HT1080 (cell line): ENCODE results near the gene COL4A2. TPM values are rescaled to one million over a fixed set of nuclear protein-coding genes. Genes with fewer than 3 reads are reported as not detected.
A peak's percentile ranks its signal among the peaks of the same experiment; 100 is the strongest.

Experiments used
- DNase-seq: peaks from one replicate; pipeline ENCODE4 v3.0.0-alpha.2; 2015; ENCODE audit warnings: low read depth
- total RNA-seq: library from RNA; depleted of rRNA; stranded (reverse); fragments of >200 nt; shearing (Covaris generic); gene quantifications from 2 replicates; pipeline ENCODE4 v1.2.3, GENCODE V29; 2014

COL4A2 gene
- total RNA-seq, 1 experiment from 2014 or later: 219 TPM

DNA sequence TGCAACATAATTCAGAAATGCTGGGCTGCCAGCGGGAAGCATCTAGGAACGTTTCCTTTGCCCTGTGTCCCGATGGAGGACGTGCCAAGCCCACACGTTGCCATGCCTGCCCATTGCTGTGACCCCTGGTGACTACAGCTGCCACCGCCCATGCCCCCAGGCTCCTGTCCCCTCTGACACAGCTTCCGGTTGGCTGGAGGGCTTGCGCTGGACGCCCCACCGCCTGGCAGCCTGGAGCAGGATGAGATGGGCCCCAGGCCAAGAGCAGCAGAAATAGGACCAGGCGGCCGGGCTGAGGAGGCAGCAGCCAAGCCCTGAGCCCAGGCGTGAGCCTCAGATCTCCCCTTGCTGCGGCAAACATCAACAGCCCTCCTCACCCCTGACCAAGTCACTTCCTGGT is 125.9 kb downstream of the COL4A2 start:
- DNase-seq: no peak

DNA sequence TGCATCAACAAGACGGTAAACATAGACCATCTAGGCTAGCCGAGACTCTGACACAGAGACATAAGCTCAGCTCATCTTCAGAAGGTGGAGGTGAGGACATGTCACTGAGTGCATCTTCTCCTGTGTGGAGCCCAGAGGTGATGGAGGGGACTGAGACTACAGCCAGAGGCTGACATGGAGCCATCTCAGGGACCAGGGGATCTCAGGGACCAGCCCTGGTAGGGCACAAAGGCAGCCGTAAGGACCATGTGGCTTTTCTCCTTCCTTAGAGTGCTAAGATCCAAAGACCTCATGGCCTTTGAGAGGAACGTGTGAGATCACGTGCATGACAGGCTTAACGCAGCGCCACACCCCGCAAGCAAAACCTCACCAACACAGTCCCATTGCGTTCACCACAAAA is 127.5 kb downstream of the COL4A2 start:
- no peak for DNase-seq

DNA sequence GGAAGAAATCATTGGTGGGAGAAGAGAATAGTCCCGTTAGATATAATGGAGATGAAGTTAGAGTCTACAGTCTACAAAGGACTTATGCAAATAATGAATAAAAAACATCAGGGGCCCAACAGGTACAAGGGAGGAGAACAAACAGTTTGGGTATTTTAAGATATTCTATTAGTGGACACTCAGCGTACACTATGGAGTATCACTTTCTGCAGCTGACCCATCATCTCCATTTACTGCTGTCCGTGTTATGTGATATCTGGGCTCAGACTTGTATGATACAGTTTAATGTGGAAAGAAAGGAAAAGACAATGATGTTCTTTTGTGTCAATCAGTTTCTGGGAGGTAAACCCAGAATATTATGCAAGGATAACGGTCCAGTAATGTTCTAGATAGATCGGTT is 128.2 kb downstream of the COL4A2 start:
- DNase-seq: no peak

DNA sequence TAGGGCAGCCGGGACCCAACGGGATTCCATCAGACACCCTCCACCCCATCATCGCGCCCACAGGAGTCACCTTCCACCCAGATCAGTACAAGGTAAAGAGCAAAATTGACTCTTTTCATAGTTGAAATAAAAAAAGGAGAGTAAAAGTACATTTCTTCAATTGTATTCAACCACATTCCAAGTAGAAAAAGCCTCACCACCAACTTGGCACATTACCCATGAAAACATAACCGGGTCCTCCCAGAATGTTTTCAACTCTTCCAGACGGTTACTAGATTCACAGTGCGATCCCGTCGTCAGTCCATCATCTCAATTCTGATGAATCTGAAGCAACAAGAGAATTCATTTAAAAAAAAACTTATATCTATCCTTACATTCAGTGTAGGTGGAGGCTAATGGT is 129.2 kb downstream of the COL4A2 start:
- no peak for DNase-seq

- no peak for DNase-seq
Measured at GRCh38 chr13:110436786-110437370, 129.8 kb downstream of the COL4A2 start.

DNA sequence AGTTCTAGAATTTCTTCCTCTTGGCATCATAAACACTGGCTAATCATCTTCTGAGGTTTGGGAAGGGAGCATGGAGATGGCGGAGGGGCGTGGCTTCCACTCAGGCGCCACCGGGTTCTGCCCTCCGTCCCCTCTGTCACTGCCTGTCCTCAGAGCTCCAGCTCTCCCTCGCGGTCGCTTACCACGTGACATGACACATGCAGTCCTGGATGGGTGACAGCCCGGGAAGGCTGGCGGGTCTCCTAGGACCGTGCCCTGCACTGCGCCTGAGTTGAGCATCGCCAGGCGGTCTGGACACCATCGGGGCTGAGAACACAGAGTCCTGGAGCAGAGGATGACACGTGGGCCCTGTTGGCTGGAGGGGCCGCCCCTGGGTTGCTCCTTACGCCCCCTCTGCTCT is 131.1 kb downstream of the COL4A2 start:
- no peak for DNase-seq

DNA sequence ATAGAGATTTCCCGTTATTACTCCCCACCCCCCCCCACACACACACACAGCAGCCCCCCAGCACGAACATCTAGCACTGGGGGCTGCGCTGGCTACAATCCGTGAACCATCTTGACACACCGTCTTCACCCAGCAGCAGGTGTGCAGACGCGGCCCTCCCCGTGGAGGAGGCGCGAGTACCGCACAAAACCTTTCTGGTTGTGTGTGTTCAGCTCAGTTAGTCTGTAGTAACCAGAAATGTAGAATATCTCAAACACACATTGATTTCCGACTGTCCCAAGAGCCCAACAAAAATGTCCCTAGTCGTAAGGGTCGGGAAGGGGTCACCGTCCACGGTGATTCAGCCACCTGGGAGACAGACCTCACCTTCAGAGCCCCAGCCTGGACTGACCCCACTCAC is 131.7 kb downstream of the COL4A2 start:
- no peak for DNase-seq

DNA sequence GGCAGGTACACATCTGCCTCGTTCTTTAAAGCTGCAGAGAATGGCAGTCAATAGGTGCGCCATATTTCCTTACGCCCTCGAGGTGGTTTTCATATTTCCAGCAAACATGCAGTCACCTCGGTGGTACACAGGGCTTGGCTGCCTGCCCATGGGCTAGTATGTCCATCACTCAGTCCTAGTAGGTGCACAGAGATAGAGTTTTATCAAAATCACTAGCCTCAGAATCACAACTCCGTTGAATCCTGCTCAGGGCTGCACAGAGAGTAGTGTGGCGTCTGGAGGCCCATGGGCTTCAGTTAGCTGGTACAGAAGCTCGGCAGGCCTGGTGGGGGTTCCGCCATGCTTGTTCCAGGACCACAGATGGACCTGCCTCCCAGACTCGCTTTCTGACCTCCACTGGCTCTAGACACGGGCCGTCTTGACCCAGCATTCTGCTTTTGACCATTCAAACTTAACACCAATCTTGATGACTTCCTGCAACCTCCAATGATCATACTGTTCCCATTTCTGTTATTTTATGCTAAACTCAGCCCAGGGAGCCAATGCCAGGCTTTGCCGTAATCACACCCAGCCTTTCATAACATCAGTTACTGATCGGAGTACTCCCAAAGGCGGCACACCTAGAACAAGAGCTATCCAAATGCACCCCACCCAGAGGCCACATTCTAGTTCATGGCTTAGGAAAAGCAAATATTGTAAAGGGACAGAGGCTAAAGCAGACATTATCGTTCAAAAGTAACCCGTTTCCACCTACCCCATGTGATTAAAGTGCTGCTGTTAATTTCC is 134.1 kb downstream of the COL4A2 start:
- no peak for DNase-seq

GRCh38 chr13:110442930-110443621 is 136.0 kb downstream of the COL4A2 start:
- peak; percentile 61 for DNase-seq

- no peak for DNase-seq
Measured at GRCh38 chr13:110443622-110444225, 136.6 kb downstream of the COL4A2 start.

GRCh38 chr13:110444226-110444653 is 137.2 kb downstream of the COL4A2 start:
- no peak for DNase-seq

- DNase-seq: peak; percentile 54
Measured at GRCh38 chr13:110445183-110445582, 138.1 kb downstream of the COL4A2 start.

- DNase-seq: peak; percentile 41
Measured at GRCh38 chr13:110445722-110446574, 138.9 kb downstream of the COL4A2 start.

DNA sequence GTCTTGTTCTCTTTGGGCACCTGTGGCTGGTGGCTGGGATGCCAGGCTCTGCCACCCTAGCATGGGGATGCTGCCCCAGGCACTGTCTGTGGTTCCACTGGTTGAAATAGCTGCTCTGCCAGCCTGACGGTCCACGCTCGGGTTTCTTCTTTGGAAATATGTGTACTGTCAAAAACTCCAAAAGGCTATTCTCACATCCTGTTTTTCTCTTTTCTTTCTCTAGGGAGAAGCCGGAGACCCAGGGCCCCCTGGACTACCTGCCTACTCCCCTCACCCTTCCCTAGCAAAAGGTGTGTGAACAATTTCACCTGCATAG is 139.4 kb downstream of the COL4A2 start:
- no peak for DNase-seq

- no peak for DNase-seq
Measured at GRCh38 chr13:110447058-110447511, 140.0 kb downstream of the COL4A2 start.

DNA sequence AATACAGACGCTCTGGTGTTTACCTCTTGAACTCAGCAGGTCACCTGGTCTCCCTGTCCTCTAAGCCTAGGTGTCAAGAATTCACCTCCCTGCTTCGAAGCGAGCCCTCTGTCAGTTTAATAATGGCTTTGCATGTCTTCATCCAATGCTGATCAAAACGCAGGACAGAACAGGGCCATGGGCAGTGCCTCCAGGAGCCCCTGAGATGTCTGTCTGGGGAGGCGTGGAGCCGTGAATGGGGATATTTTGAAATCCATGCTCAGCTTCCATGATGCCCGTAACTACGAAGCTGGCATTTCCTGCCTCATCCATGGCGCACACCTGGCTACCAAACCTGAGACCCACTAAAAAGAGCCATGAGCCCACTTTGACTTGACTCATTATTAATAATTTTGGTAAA is 140.7 kb downstream of the COL4A2 start:
- DNase-seq: no peak

- no peak for DNase-seq
Measured at GRCh38 chr13:110448230-110448629, 141.1 kb downstream of the COL4A2 start.

DNA sequence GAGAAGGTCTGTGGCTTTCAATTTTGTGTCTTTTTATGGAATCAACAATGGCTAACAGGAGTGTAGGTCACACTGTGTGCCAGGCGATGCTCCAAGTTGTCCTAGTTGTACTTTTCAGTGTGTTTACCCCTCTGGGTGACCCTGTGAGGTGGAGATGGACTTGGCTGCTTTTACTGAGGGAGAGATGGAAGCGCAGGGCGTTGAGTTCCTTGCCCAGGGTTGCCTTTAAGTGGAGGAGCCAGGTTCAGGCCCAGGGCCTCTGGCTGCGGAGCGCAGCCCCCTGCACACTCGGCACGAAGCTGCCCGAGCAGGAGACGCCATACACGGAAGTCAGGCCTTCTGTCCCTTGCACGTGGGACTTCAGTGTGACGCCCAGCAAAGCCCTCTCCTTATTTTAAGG is 141.6 kb downstream of the COL4A2 start:
- no peak for DNase-seq

DNA sequence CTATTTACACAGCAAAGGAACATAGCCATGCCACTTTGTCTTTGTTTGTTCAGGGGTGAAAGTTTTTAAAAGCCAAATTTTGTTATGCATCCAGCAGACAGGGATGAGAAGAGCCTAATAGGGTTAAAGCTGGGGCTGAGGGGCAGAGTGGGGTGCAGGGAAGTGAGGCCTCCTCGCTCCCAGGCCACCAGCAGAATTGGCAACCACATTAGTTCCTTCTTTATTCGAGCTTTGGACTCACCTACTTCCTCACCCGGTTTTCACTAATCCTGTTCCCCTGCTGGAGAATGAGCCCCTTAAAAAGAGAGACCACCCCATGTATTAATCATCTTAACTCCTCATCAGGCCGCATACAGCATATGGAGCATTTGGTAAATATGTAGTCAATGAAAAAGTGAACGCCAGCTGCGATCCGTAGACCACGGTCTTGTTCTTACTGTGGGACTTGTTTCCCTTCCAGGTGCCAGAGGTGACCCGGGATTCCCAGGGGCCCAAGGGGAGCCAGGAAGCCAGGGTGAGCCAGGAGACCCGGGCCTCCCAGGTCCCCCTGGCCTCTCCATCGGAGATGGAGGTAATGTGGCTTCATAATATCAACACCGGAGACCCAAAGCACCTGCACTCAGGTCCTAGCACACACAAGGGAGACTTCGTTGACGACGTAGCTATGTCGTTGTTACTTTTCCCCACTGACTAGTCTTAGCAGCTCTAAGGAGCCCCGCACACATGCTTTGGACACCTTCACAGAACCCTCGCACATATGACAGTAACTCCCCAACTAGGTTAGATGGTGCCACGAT is 142.3 kb downstream of the COL4A2 start:
- DNase-seq: no peak
